ENCODE results near the gene CAMSAP1. TPM values are rescaled to one million over a fixed set of nuclear protein-coding genes. Genes with fewer than 3 reads are reported as not detected.

Gene CAMSAP1
- total RNA-seq, 1 donor = 26.1 TPM

- TF ChIP-seq, protein P1, sequence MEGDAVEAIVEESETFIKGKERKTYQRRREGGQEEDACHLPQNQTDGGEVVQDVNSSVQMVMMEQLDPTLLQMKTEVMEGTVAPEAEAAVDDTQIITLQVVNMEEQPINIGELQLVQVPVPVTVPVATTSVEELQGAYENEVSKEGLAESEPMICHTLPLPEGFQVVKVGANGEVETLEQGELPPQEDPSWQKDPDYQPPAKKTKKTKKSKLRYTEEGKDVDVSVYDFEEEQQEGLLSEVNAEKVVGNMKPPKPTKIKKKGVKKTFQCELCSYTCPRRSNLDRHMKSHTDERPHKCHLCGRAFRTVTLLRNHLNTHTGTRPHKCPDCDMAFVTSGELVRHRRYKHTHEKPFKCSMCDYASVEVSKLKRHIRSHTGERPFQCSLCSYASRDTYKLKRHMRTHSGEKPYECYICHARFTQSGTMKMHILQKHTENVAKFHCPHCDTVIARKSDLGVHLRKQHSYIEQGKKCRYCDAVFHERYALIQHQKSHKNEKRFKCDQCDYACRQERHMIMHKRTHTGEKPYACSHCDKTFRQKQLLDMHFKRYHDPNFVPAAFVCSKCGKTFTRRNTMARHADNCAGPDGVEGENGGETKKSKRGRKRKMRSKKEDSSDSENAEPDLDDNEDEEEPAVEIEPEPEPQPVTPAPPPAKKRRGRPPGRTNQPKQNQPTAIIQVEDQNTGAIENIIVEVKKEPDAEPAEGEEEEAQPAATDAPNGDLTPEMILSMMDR (IDR thresholded peaks at IDR 0.05; ENCODE audit: extremely low read depth, low read depth, low read length) = no peak
- no peak overlapping the region for H3K4me3 ChIP-seq (ENCODE audit: insufficient read depth, low read length)
- no peak overlapping the region for H3K27ac ChIP-seq (ENCODE audit: low read depth, low read length)
- H3K4me1 ChIP-seq (ENCODE audit: insufficient read depth, low read length) = peaks cover 12% of the 10 kb centered on the region
- DNase-seq (ENCODE audit: insufficient read length, low spot score, missing footprints) = no peak
- H3K4me2 ChIP-seq (ENCODE audit: insufficient read depth, low read length) = no peak overlapping the region
- H3K9me3 ChIP-seq (ENCODE audit: low read depth, low read length) = no peaks in the 10 kb centered on the region
- no peaks in the 10 kb centered on the region for H3K27me3 ChIP-seq (ENCODE audit: insufficient read depth, low read length)
- H4K20me1 ChIP-seq (ENCODE audit: insufficient read depth, low read length) = peaks cover 13% of the 10 kb centered on the region
- H2AFZ ChIP-seq (ENCODE audit: low read length) = no peak overlapping the region
- H3K36me3 ChIP-seq (ENCODE audit: insufficient read depth, low read length) = no peaks in the 10 kb centered on the region
- H3K79me2 ChIP-seq (ENCODE audit: insufficient read depth, low read length) = no peaks in the 10 kb centered on the region
Observed at GRCh38 chr9:135927195-135928013, 20.1 kb upstream of the CAMSAP1 start.

DNA sequence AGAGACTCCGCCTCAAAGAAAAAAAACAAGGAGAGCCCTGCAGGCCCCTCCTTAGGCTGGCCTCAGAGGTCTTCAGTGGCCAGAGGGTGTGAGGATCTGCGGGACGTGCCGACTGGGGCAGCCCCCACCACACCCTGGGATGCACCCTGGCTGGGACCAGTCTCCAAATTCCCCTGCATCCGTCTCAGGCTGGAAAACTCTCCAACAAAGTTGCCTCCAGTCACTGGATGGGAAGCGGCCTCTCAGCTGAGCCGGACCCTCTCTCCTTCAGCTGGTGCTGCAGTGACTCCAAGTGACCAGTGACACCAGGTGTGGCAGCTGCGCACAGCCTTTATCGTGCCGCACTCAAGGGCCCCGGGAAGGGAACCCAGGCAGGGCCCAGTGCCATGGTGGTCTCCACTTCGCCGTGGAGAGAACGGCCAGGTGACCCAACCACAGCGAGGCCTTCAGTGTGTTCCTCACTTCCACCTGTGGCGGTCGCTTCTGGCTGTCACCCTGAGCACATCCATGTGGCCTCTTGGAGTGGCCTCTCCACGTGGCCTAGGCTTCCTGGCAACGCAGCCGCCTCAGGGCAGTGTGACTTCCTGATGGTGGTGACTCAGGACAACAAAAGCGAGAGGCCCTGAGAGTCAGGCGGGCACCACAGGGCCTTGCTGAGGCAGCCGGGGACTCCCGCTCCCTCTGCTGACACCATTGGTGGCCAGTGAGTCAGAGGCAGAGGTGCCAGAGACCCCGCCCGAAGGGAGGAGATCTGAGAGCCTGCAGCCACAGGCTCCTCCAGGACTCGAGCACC is 19.3 kb upstream of the CAMSAP1 start:
- TF ChIP-seq, protein P1 (IDR thresholded peaks at IDR 0.05; ENCODE audit: extremely low read depth, low read depth, low read length) = no peak
- no peaks in the 10 kb centered on the region for H3K79me2 ChIP-seq (ENCODE audit: insufficient read depth, low read length)
- H3K36me3 ChIP-seq (ENCODE audit: insufficient read depth, low read length) = no peaks in the 10 kb centered on the region
- no peaks in the 10 kb centered on the region for H3K9me3 ChIP-seq (ENCODE audit: low read depth, low read length)
- H3K27ac ChIP-seq (ENCODE audit: low read depth, low read length) = peak overlapping the region; percentile 18
- DNase-seq (ENCODE audit: insufficient read length, low spot score, missing footprints) = peak; percentile 99
- no peaks in the 10 kb centered on the region for H3K27me3 ChIP-seq (ENCODE audit: insufficient read depth, low read length)
- no peak overlapping the region for H3K4me3 ChIP-seq (ENCODE audit: insufficient read depth, low read length)
- peaks cover 13% of the 10 kb centered on the region for H4K20me1 ChIP-seq (ENCODE audit: insufficient read depth, low read length)
- H2AFZ ChIP-seq (ENCODE audit: low read length) = no peak overlapping the region
- H3K4me2 ChIP-seq (ENCODE audit: insufficient read depth, low read length) = no peak overlapping the region
- peaks cover 12% of the 10 kb centered on the region for H3K4me1 ChIP-seq (ENCODE audit: insufficient read depth, low read length)

DNA sequence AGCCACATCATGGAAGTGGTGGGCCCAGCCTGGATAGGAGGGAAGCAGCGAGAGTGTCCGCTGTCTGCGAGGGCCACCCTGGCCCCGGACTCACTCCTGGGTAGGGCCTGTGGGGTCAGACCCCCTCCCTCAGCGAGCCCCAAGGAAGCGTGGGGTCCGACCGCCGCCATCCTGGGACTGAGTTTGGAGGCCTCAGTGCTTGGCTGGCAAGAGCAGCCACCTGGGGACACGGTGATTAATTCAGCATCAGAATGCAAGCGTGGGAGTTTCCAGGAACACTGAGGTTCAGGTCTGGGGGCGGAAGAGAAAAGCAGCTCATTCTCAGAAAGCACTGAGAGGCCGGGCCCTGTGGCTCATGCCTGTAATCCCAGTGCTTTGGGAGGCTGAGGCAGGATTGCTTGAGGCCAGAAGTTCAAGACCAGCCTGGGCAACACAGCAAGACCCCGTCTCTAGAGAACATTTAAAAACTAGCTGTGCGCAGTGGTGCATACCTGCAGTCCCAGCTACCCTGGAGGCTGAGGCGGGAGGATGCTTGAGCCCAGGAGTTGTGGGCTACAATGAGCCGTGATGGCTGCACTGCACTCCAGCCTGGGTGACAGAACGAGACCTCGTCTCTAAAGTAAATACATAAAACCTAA is 18.3 kb upstream of the CAMSAP1 start:
- H3K9me3 ChIP-seq (ENCODE audit: low read depth, low read length) = no peaks in the 10 kb centered on the region
- H3K4me1 ChIP-seq (ENCODE audit: insufficient read depth, low read length) = peaks cover 12% of the 10 kb centered on the region
- no peak overlapping the region for H3K4me2 ChIP-seq (ENCODE audit: insufficient read depth, low read length)
- H2AFZ ChIP-seq (ENCODE audit: low read length) = no peak overlapping the region
- H3K27me3 ChIP-seq (ENCODE audit: insufficient read depth, low read length) = no peaks in the 10 kb centered on the region
- H4K20me1 ChIP-seq (ENCODE audit: insufficient read depth, low read length) = peaks cover 13% of the 10 kb centered on the region
- no peak overlapping the region for H3K4me3 ChIP-seq (ENCODE audit: insufficient read depth, low read length)
- peak; percentile 70 for DNase-seq (ENCODE audit: insufficient read length, low spot score, missing footprints)
- no peaks in the 10 kb centered on the region for H3K36me3 ChIP-seq (ENCODE audit: insufficient read depth, low read length)
- no peak overlapping the region for H3K27ac ChIP-seq (ENCODE audit: low read depth, low read length)
- TF ChIP-seq, protein P1 (IDR thresholded peaks at IDR 0.05; ENCODE audit: extremely low read depth, low read depth, low read length) = no peak
- H3K79me2 ChIP-seq (ENCODE audit: insufficient read depth, low read length) = no peaks in the 10 kb centered on the region

Data from osteoblast (primary cell).